Chondrocyte (in vitro differentiated cells): ENCODE data around the gene SH2D6. TPM values are rescaled to one million over a fixed set of nuclear protein-coding genes. Genes with fewer than 3 reads are reported as not detected.
"Not testable (repeated sequence)": the region's sequence is repeated elsewhere in the genome, so short reads cannot be mapped to it uniquely, and the experiment has no call there.

Experiments
- DNase-seq: peaks from one replicate; pipeline ENCODE4 v3.0.0; 2021; ENCODE audit warnings: mixed read lengths, low spot score
- H3K27ac Mint-ChIP-seq: one replicate; pipeline ENCODE4 v1.8.0; 2021; ENCODE audit warnings: mild to moderate bottlenecking, moderate library complexity, mixed read lengths; ENCODE audit not compliant: unreplicated experiment
- H3K27me3 Mint-ChIP-seq: 2 replicates; pipeline ENCODE4 v1.8.0; 2021; ENCODE audit warnings: low read depth, mixed read lengths
- H3K36me3 Mint-ChIP-seq: 2 replicates; pipeline ENCODE4 v1.8.0; 2021; ENCODE audit warnings: low read depth, mixed read lengths
- H3K4me1 Mint-ChIP-seq: 2 replicates; pipeline ENCODE4 v1.8.0; 2021; ENCODE audit warnings: low read depth, mild to moderate bottlenecking, mixed read lengths
- H3K4me3 Mint-ChIP-seq: one replicate; pipeline ENCODE4 v1.8.0; 2021; ENCODE audit warnings: mild to moderate bottlenecking, moderate library complexity, mixed read lengths; ENCODE audit not compliant: unreplicated experiment
- H3K9me3 Mint-ChIP-seq: 2 replicates; pipeline ENCODE4 v1.8.0; 2021; ENCODE audit warnings: low read depth, mixed read lengths
- CTCF ChIP-seq: fragments of 200-600 bp; sonication (generic); IDR thresholded peaks from 2 replicates; pipeline ENCODE4 v1.5.0; 2021; ENCODE audit warnings: antibody characterized with exemption, mild to moderate bottlenecking, moderate library complexity
- total RNA-seq: library from RNA; stranded (reverse); gene quantifications from 3 replicates; pipeline ENCODE4 v1.2.1, GENCODE V29; 2021

The SH2D6 gene
- total RNA-seq, 1 donor from 2014 or later, result 0.47 TPM

- H3K4me3 Mint-ChIP-seq, result peak overlapping the region; percentile 87
- H3K27me3 Mint-ChIP-seq, result no peaks in the 10 kb centered on the region
- peaks cover 41% of the 10 kb centered on the region for H3K4me1 Mint-ChIP-seq
- H3K27ac Mint-ChIP-seq, result peak overlapping the region; percentile 85
- H3K9me3 Mint-ChIP-seq, result no peaks in the 10 kb centered on the region
- H3K36me3 Mint-ChIP-seq, result no peaks in the 10 kb centered on the region
- TF ChIP-seq CTCF, result peak; percentile 52
- DNase-seq, result no peak
Observed at GRCh38 chr2:85413592-85414420, 4.7 kb upstream of the SH2D6 start.

GRCh38 chr2:85414421-85414759 is 4.1 kb upstream of the SH2D6 start:
- not testable (repeated sequence) for H3K36me3 Mint-ChIP-seq, H3K27me3 Mint-ChIP-seq, H3K27ac Mint-ChIP-seq, DNase-seq, H3K4me3 Mint-ChIP-seq, H3K9me3 Mint-ChIP-seq
- peaks cover 43% of the 10 kb centered on the region for H3K4me1 Mint-ChIP-seq

- no peaks in the 10 kb centered on the region for H3K36me3 Mint-ChIP-seq
- no peak for DNase-seq
- H3K27ac Mint-ChIP-seq, result no peak overlapping the region
- no peaks in the 10 kb centered on the region for H3K9me3 Mint-ChIP-seq
- H3K27me3 Mint-ChIP-seq, result no peaks in the 10 kb centered on the region
- H3K4me1 Mint-ChIP-seq, result peaks cover 44% of the 10 kb centered on the region
- no peak overlapping the region for H3K4me3 Mint-ChIP-seq
- TF ChIP-seq CTCF, result no peak
Observed at GRCh38 chr2:85414761-85415553, 3.6 kb upstream of the SH2D6 start.

GRCh38 chr2:85415980-85416650 is 2.4 kb upstream of the SH2D6 start:
- no peaks in the 10 kb centered on the region for H3K27me3 Mint-ChIP-seq
- DNase-seq, result no peak
- peak overlapping the region; percentile 51 for H3K27ac Mint-ChIP-seq
- TF ChIP-seq CTCF, result no peak
- no peaks in the 10 kb centered on the region for H3K9me3 Mint-ChIP-seq
- no peak overlapping the region for H3K4me3 Mint-ChIP-seq
- peaks cover 42% of the 10 kb centered on the region for H3K4me1 Mint-ChIP-seq
- no peaks in the 10 kb centered on the region for H3K36me3 Mint-ChIP-seq

- peak overlapping the region; percentile 85 for H3K4me3 Mint-ChIP-seq
- TF ChIP-seq CTCF, result no peak
- DNase-seq, result no peak
- H3K4me1 Mint-ChIP-seq, result peaks cover 31% of the 10 kb centered on the region
- no peaks in the 10 kb centered on the region for H3K36me3 Mint-ChIP-seq
- H3K9me3 Mint-ChIP-seq, result no peaks in the 10 kb centered on the region
- peak overlapping the region; percentile 95 for H3K27ac Mint-ChIP-seq
- H3K27me3 Mint-ChIP-seq, result no peaks in the 10 kb centered on the region
Observed at GRCh38 chr2:85419009-85419675, 628 bp downstream of the SH2D6 start.
